Body of pancreas (tissue), 4 donors: ENCODE measurements around the gene KCNAB1. TPM values are rescaled to one million over a fixed set of nuclear protein-coding genes. Genes with fewer than 3 reads are reported as not detected.

Source experiments
- ATAC-seq: fragments of 150-250 bp; one replicate; pipeline ENCODE4 v1.9.1; 2016
- DNase-seq, 4 donors: peaks; one replicate each; pipeline ENCODE4 v3.0.0-alpha.2; 2019
- H3K27ac ChIP-seq, 4 donors: fragments of 200-600 bp; sonication (generic); 1 replicate in 3 of 4; 2 replicates in 1 of 4; pipeline versions ENCODE4 v1.5.1 to v1.6.1; 2016 to 2019; ENCODE audit warnings: mild to moderate bottlenecking in 1 of 4, mixed read lengths in 1 of 4, moderate library complexity in 1 of 4
- H3K27me3 ChIP-seq, 2 donors: fragments of 200-600 bp; sonication (generic); one replicate each; pipeline ENCODE4 v1.6.0; 2016; ENCODE audit warnings: mild to moderate bottlenecking in 1 of 2
- H3K36me3 ChIP-seq, 2 donors: fragments of 200-600 bp; sonication (generic); replicated peaks in 1 of 2; 2 replicates each; pipeline ENCODE4 v1.5.1; 2016; ENCODE audit warnings: low read depth in 2 of 2; ENCODE audit not compliant: insufficient read depth in 1 of 2
- H3K4me1 ChIP-seq: fragments of 200-600 bp; sonication (generic); one replicate; pipeline ENCODE4 v1.6.0; 2016
- H3K4me3 ChIP-seq, 2 donors: fragments of 200-600 bp; sonication (generic); 1 replicate in 1 of 2; 2 replicates in 1 of 2; pipeline ENCODE4 v1.5.1; 2016 to 2019
- H3K9me3 ChIP-seq, 3 donors: fragments of 200-600 bp; sonication (generic); 1 replicate in 2 of 3; 2 replicates in 1 of 3; pipeline ENCODE4 v1.5.1; 2016
- CTCF ChIP-seq, 7 experiments: fragments of 450-650 bp in 4 of 7; fragments of 200-600 bp in 3 of 7; sonication (generic) in 3 of 7; IDR thresholded peaks; one replicate each; pipeline ENCODE4 v1.5.1; 2016 to 2019; ENCODE audit warnings: antibody characterized with exemption in 7 of 7
- POLR2A ChIP-seq, 3 donors: fragments of 450-650 bp; IDR thresholded peaks; one replicate each; pipeline ENCODE4 v1.6.1; 2016; ENCODE audit warnings: antibody characterized with exemption in 3 of 3, mild to moderate bottlenecking in 2 of 3
- WGBS, 2 donors: methylation state at CpG; one replicate each; pipeline ENCODE4 v1.1.5; 2017; 5-methylcytosine and 5-hydroxymethylcytosine counted together
- intact Hi-C: fragments of 100-400 bp; cut with DNase I; formaldehyde crosslinking; loops from one replicate; pipeline ENCODE4 v1.15.1; 2023
- total RNA-seq, 2 donors: library from RNA; depleted of rRNA; stranded (reverse); fragments of >200 nt; gene quantifications; one replicate each; pipeline ENCODE4 v1.1.0, GENCODE V29; 2016

Gene KCNAB1
- total RNA-seq, 2 donors from 2014 or later: 5.2 to 5.3 TPM

DNA sequence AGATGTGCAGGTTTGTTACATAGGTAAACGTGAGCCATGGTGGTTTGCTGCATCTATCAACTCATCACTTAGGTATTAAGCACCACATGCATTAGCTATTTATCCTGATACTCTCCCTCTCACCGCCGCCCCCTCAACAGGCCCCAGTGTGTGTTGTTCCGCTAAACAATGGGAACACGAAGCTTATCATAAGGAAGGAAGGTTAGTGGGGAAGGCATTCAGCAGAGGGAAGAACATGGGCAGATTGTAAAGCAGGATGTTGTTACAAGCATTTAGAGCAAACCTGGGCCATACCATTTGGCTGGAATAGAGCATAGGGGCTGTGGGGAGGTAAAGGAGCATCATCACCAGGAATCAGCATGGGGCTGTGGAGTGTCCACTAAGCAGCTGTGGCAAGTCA, 322.7 kb downstream of the KCNAB1 start:
- WGBS, 2 donors: 64 to 82% methylated on average over 5 of the region's 5 CpGs
- H3K27me3 ChIP-seq: no peaks in the 10 kb centered on the region
- no peaks in the 10 kb centered on the region for H3K36me3 ChIP-seq
- no peaks in the 10 kb centered on the region for H3K9me3 ChIP-seq
- H3K4me3 ChIP-seq: no peak overlapping the region
- ATAC-seq: no peak
- intact Hi-C loops: no loop called here
- H3K27ac ChIP-seq: no peak overlapping the region
- TF ChIP-seq CTCF (IDR thresholded peaks at IDR 0.05) (no peak), POLR2A (IDR thresholded peaks at IDR 0.05) (no peak)
- no peak for DNase-seq
- H3K4me1 ChIP-seq: no peaks in the 10 kb centered on the region

DNA sequence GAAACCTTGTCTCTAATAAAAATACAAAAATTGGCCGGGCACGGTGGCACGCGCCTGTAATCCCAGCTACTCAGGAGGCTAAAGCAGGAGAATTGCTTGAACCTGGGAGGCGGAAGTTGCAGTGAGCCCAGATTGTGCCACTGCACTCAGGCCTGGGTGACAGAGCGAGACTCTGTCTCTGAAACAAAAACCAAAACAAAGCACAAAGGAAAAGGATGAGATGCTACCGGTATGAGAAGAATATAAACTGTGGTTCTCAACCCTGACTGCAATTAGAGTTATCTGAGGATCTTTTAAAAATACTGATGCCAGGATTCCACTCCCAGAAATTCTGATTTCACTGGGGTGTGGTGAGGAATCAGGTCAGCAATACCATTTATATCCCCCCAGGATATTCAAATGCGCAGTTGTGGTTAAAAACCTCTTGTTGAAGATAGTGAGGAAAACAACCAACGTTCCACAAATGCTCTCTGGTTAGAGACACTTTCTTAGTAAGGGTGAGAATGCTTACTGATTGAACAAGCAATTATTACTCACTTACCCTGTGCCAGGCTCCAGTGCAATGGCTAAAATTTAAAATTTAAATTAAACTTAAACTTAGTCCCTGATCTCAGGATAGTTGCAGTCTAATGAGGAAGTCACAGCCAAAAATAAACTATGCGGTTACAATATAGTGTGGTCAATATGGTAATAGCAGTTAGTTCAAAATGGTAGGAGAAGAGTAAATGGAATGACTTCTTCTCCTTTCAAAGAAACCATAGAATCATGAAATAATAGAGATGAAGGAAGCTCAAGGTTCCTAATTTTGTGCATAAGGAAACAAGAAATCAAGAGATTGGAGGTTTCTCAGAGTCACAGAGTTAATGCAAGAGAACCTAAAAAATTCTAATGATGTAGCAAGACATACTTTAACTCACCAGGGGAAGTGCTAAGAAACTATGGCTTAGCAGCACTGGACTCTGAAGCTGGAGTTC, 325.0 kb downstream of the KCNAB1 start:
- Histone ChIP-seq H3K27me3 (no peaks in the 10 kb centered on the region), H3K9me3 (no peaks in the 10 kb centered on the region), H3K4me1 (no peaks in the 10 kb centered on the region), H3K4me3 (no peak overlapping the region), H3K36me3 (no peaks in the 10 kb centered on the region), H3K27ac (no peak overlapping the region)
- DNase-seq: no peak
- no peak for ATAC-seq
- 84 to 87% methylated on average over 10 of the region's 10 CpGs for WGBS, 2 donors
- no peak for TF ChIP-seq POLR2A (IDR thresholded peaks at IDR 0.05)
- no peak for TF ChIP-seq CTCF (IDR thresholded peaks at IDR 0.05)
- intact Hi-C loops: no loop called here

GRCh38 chr3:156448300-156448699, 327.9 kb downstream of the KCNAB1 start:
- Histone ChIP-seq H3K4me3 (no peak overlapping the region), H3K9me3 (no peaks in the 10 kb centered on the region), H3K4me1 (no peaks in the 10 kb centered on the region), H3K27ac (no peak overlapping the region), H3K36me3 (no peaks in the 10 kb centered on the region), H3K27me3 (no peaks in the 10 kb centered on the region)
- TF ChIP-seq CTCF (IDR thresholded peaks at IDR 0.05) (no peak), POLR2A (IDR thresholded peaks at IDR 0.05) (no peak)
- intact Hi-C loops: no loop called here
- DNase-seq: no peak
- ATAC-seq: no peak
- 45 to 63% methylated on average over 1 of the region's 1 CpG for WGBS, 2 donors

- 44 to 54% methylated on average over 2 of the region's 2 CpGs for WGBS, 2 donors
- DNase-seq (peak in 3 of 4 donors; percentile 18 to 36 (median 32)), ATAC-seq (peak; percentile 48)
These were observed 329.6 kb downstream of the KCNAB1 start for GRCh38 chr3:156449710-156450574.

More at GRCh38 chr3:156449710-156450574, 329.6 kb downstream of the KCNAB1 start:
- Histone ChIP-seq H3K36me3 (no peaks in the 10 kb centered on the region), H3K4me3 (no peak overlapping the region), H3K27ac (no peak overlapping the region), H3K4me1 (no peaks in the 10 kb centered on the region), H3K27me3 (no peaks in the 10 kb centered on the region), H3K9me3 (no peaks in the 10 kb centered on the region)
- TF ChIP-seq CTCF (IDR thresholded peaks at IDR 0.05) (peak in 6 of 7 experiments; percentile 37 to 55 (median 49)), POLR2A (IDR thresholded peaks at IDR 0.05) (no peak)
- intact Hi-C loops: no loop called here
